PC-3 (cell line): Measurements from ENCODE around the gene AHDC1.

Experiments
- EZH2 ChIP-seq: fragments of 300-600 bp; sonication (generic); IDR thresholded peaks from one replicate; pipeline ENCODE4 v1.6.1; 2017; ENCODE audit warnings: antibody characterized with exemption, mild to moderate bottlenecking, low read length; ENCODE audit not compliant: unreplicated experiment
- TF ChIP-seq, protein P1 (sequence below): fragments of 300-600 bp; sonication (generic); conservative IDR thresholded peaks from 2 replicates; pipeline ENCODE4 v1.5.1; 2017; ENCODE audit warnings: antibody characterized with exemption, low read depth, mild to moderate bottlenecking, low read length

- TF ChIP-seq, protein P1, sequence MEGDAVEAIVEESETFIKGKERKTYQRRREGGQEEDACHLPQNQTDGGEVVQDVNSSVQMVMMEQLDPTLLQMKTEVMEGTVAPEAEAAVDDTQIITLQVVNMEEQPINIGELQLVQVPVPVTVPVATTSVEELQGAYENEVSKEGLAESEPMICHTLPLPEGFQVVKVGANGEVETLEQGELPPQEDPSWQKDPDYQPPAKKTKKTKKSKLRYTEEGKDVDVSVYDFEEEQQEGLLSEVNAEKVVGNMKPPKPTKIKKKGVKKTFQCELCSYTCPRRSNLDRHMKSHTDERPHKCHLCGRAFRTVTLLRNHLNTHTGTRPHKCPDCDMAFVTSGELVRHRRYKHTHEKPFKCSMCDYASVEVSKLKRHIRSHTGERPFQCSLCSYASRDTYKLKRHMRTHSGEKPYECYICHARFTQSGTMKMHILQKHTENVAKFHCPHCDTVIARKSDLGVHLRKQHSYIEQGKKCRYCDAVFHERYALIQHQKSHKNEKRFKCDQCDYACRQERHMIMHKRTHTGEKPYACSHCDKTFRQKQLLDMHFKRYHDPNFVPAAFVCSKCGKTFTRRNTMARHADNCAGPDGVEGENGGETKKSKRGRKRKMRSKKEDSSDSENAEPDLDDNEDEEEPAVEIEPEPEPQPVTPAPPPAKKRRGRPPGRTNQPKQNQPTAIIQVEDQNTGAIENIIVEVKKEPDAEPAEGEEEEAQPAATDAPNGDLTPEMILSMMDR, result no peak
- no peak for TF ChIP-seq EZH2
These were observed 48.1 kb downstream of the AHDC1 start for GRCh38 chr1:27555700-27556424.
